Thoracic aorta (tissue), 2 donors: ENCODE measurements around the gene ABHD1. TPM values are rescaled to one million over a fixed set of nuclear protein-coding genes. Genes with fewer than 3 reads are reported as not detected.

Experiments
- ATAC-seq: fragments of 150-250 bp; one replicate; pipeline ENCODE4 v1.8.0; 2017; ENCODE audit warnings: low read depth; ENCODE audit not compliant: insufficient number of reproducible peaks, low FRiP score
- DNase-seq: peaks from one replicate; pipeline ENCODE4 v3.0.0-alpha.2; 2020; ENCODE audit warnings: low spot score
- H3K27ac ChIP-seq, 2 donors: fragments of 200-600 bp; sonication (generic); 1 replicate in 1 of 2; 2 replicates in 1 of 2; pipeline ENCODE4 v1.5.1; 2016; ENCODE audit warnings: mild to moderate bottlenecking in 2 of 2, moderate library complexity in 2 of 2
- H3K27me3 ChIP-seq: fragments of 200-600 bp; sonication (generic); replicated peaks from 2 replicates; pipeline ENCODE4 v1.6.0; 2016; ENCODE audit warnings: mild to moderate bottlenecking; ENCODE audit not compliant: insufficient read depth
- H3K36me3 ChIP-seq: fragments of 200-600 bp; sonication (generic); one replicate; pipeline ENCODE4 v1.5.1; 2016
- H3K4me1 ChIP-seq, 2 donors: fragments of 200-600 bp; sonication (generic); 1 replicate in 1 of 2; 2 replicates in 1 of 2; pipeline versions ENCODE4 v1.5.1 to v1.6.0; 2016; ENCODE audit warnings: low read depth in 2 of 2, mild to moderate bottlenecking in 1 of 2; ENCODE audit not compliant: control insufficient read depth in 1 of 2
- H3K4me3 ChIP-seq: fragments of 200-600 bp; sonication (generic); 2 replicates; pipeline ENCODE4 v1.5.1; 2016; ENCODE audit warnings: mild to moderate bottlenecking
- H3K9me3 ChIP-seq: fragments of 200-600 bp; sonication (generic); 2 replicates; pipeline ENCODE4 v1.5.1; 2016
- CTCF ChIP-seq: fragments of 200-600 bp; sonication (generic); IDR thresholded peaks from one replicate; pipeline ENCODE4 v1.5.1; 2019; ENCODE audit warnings: antibody characterized with exemption
- total RNA-seq, 2 donors: library from RNA; depleted of rRNA; stranded (reverse); fragments of >200 nt; gene quantifications; one replicate each; pipeline versions ENCODE4 v1.1.0 to v1.2.3, GENCODE V29; 2016

Gene ABHD1
- total RNA-seq, 2 donors from 2014 or later = 0.27 TPM; not detected in 1

DNA sequence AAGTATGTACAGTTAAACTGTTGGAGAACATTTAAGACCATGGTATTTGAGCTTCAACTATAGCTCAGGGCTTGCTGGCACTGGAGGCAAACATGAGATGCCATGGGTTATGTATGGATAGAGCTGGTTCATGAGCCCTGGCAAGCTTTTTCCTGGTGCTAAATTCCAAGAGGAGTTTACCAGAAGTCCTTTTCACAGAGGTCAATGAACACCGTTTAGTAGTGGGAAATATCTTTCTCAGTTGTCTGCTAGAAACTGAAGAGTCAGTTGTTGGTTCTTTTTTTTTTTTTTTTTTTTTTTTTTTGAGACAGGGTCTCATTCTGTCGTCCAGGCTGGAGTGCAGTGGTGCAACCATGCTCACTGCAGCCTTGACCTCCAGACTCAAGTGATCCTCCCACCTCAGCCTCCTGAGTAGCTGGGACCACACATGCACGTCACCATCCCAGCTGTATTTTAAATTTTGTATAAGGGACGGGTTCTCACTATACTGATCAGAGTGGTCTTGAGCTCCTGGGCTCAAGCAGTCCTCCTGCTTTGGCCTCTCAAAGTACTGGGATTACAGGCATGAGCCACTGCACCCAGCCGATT, 35.7 kb upstream of the ABHD1 start:
- H3K9me3 ChIP-seq = no peaks in the 10 kb centered on the region
- DNase-seq = no peak
- H3K27ac ChIP-seq = no peak overlapping the region
- ATAC-seq = no peak
- TF ChIP-seq CTCF = no peak
- H3K4me3 ChIP-seq = no peak overlapping the region
- H3K4me1 ChIP-seq = peaks cover 11 to 40% of the 10 kb centered on the region in 2 donors
- H3K27me3 ChIP-seq = no peaks in the 10 kb centered on the region
- peaks cover 3% of the 10 kb centered on the region for H3K36me3 ChIP-seq

DNA sequence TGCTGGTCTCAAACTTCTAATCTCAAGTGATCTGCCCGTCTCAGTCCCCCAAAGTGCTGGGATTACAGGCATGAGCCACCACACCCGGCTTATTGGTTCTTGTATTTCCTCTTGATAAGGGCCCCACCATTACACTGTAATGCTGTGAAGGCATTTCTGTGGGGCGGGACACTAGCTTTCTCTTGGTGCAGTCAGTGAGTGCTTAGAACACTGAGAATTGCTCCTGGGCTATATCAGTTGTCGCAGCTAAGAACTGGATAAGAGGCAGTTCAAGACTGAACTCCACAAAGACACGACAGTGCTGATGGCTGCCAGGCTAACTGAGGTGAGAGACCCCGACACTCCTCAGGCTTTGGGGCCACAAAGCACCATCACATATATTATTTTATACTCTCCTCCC, 35.0 kb upstream of the ABHD1 start:
- Histone ChIP-seq H3K27ac (no peak overlapping the region), H3K9me3 (no peaks in the 10 kb centered on the region), H3K4me1 (peaks cover 11 to 33% of the 10 kb centered on the region in 2 donors), H3K27me3 (no peaks in the 10 kb centered on the region), H3K36me3 (no peaks in the 10 kb centered on the region), H3K4me3 (no peak overlapping the region)
- ATAC-seq (no peak), DNase-seq (no peak)
- no peak for TF ChIP-seq CTCF

- H3K27me3 ChIP-seq = no peaks in the 10 kb centered on the region
- no peaks in the 10 kb centered on the region for H3K36me3 ChIP-seq
- H3K9me3 ChIP-seq = no peaks in the 10 kb centered on the region
- no peak for DNase-seq
- no peak for TF ChIP-seq CTCF
- H3K4me1 ChIP-seq = peaks cover 11 to 28% of the 10 kb centered on the region in 2 donors
- H3K27ac ChIP-seq = no peak overlapping the region
- H3K4me3 ChIP-seq = no peak overlapping the region
- no peak for ATAC-seq
These were observed 34.3 kb upstream of the ABHD1 start for GRCh38 chr2:27089111-27089954.

- ATAC-seq = no peak
- no peak for DNase-seq
- no peak for TF ChIP-seq CTCF
- Histone ChIP-seq H3K9me3 (no peaks in the 10 kb centered on the region), H3K4me1 (peaks cover 5 to 11% of the 10 kb centered on the region in 2 donors), H3K27me3 (no peaks in the 10 kb centered on the region), H3K27ac (no peak overlapping the region), H3K36me3 (no peaks in the 10 kb centered on the region), H3K4me3 (no peak overlapping the region)
These were observed 31.6 kb upstream of the ABHD1 start for GRCh38 chr2:27091746-27092695.
